Activated T-helper 17 cell treated with anti-CD3 and anti-CD28 coated beads, Interleukin-2, amount 50 U/mL, for 72 hours (primary cell): Measurements from ENCODE around the gene BICDL2. TPM values are rescaled to one million over a fixed set of nuclear protein-coding genes. Genes with fewer than 3 reads are reported as not detected.
"Not testable (repeated sequence)": the region's sequence is repeated elsewhere in the genome, so short reads cannot be mapped to it uniquely, and the experiment has no call there.

Source experiments
- ATAC-seq: fragments of 150-1000 bp; cut with Tn5 transposase; replicated peaks from 2 replicates; pipeline ENCODE4 v1.10.0; 2021; ENCODE audit warnings: mild to moderate bottlenecking, moderate library complexity
- H3K27ac Mint-ChIP-seq: one replicate; pipeline ENCODE4 v1.8.0; 2022; ENCODE audit warnings: mixed read lengths
- H3K27me3 Mint-ChIP-seq: one replicate; pipeline ENCODE4 v1.8.0; 2022; ENCODE audit warnings: mixed read lengths
- H3K36me3 Mint-ChIP-seq: one replicate; pipeline ENCODE4 v1.8.0; 2022; ENCODE audit warnings: low read depth, mild to moderate bottlenecking, mixed read lengths
- H3K4me1 Mint-ChIP-seq: one replicate; pipeline ENCODE4 v1.8.0; 2022; ENCODE audit warnings: mixed read lengths
- H3K4me3 Mint-ChIP-seq: one replicate; pipeline ENCODE4 v1.8.0; 2022; ENCODE audit warnings: mild to moderate bottlenecking, mixed read lengths
- H3K9me3 Mint-ChIP-seq: one replicate; pipeline ENCODE4 v1.8.0; 2022; ENCODE audit warnings: mixed read lengths
- total RNA-seq, 2 donors: library from RNA; stranded (reverse); gene quantifications; one replicate each; pipeline ENCODE4 v1.2.3, GENCODE V29; 2022

Gene BICDL2
- total RNA-seq, 2 donors from 2014 or later, result 1.1 to 12.1 TPM

DNA sequence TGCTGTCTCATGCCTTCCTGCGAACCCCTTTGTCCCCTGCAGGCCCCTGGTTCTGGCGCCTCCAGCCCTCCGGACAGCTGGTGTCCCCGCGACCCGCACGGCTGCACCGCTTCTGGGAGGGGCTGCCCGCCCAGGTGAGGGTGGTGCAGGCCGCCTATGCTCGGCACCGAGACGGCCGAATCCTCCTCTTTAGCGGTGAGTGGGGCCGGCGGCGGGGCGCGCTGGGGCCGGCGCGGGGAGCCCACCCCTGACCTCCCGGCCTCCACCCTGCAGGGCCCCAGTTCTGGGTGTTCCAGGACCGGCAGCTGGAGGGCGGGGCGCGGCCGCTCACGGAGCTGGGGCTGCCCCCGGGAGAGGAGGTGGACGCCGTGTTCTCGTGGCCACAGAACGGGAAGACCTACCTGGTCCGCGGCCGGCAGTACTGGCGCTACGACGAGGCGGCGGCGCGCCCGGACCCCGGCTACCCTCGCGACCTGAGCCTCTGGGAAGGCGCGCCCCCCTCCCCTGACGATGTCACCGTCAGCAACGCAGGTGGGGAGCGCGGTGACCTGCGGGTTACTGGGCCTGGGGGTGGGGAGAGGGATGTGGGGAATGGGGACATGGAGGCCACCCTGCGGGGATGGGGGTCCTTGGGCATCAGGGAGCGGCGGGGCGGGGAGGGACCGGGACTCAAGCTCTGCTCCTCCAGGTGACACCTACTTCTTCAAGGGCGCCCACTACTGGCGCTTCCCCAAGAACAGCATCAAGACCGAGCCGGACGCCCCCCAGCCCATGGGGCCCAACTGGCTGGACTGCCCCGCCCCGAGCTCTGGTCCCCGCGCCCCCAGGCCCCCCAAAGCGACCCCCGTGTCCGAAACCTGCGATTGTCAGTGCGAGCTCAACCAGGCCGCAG lies 21.6 kb upstream of the BICDL2 start:
- peak overlapping the region; percentile 61 for H3K27ac Mint-ChIP-seq
- H3K27me3 Mint-ChIP-seq, result no peaks in the 10 kb centered on the region
- H3K4me1 Mint-ChIP-seq, result peaks cover 42% of the 10 kb centered on the region
- ATAC-seq, result peak; percentile 47
- H3K9me3 Mint-ChIP-seq, result no peaks in the 10 kb centered on the region
- H3K4me3 Mint-ChIP-seq, result peak overlapping the region; percentile 88
- peaks cover 53% of the 10 kb centered on the region for H3K36me3 Mint-ChIP-seq

GRCh38 chr16:3057181-3058138 lies 20.7 kb upstream of the BICDL2 start:
- Mint-ChIP-seq H3K36me3 (peaks cover 54% of the 10 kb centered on the region), H3K27me3 (no peaks in the 10 kb centered on the region), H3K4me1 (peaks cover 42% of the 10 kb centered on the region), H3K27ac (peak overlapping the region; percentile 23), H3K9me3 (no peaks in the 10 kb centered on the region), H3K4me3 (peak overlapping the region; percentile 88)
- no peak for ATAC-seq

GRCh38 chr16:3056336-3057180 lies 19.8 kb upstream of the BICDL2 start:
- H3K4me3 Mint-ChIP-seq, result peak overlapping the region; percentile 88
- H3K27ac Mint-ChIP-seq, result no peak overlapping the region
- H3K36me3 Mint-ChIP-seq, result peaks cover 54% of the 10 kb centered on the region

DNA sequence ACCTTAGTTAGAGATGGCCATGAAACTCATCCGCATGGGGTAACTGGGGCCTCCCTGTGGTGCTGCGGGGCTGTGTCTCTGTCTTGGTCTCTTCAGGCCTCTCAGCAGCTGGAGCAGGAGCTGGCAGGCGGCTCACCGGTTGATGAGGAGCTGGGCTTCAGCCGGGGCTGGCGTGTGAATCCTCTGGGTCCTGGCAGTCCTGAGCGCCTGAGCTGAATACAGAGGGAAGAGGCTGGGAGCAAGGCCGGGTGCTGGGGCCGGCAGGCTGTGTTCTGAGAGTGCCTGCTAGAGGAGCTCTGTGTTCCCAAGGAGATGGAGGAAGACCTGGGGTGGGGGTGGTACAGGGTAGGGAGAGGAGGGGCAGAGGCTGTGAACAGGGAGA lies 19.0 kb upstream of the BICDL2 start:
- Mint-ChIP-seq H3K4me3 (peak overlapping the region; percentile 88), H3K36me3 (peaks cover 54% of the 10 kb centered on the region), H3K4me1 (peaks cover 43% of the 10 kb centered on the region)
- H3K27ac Mint-ChIP-seq, H3K9me3 Mint-ChIP-seq, ATAC-seq, H3K27me3 Mint-ChIP-seq: not testable (repeated sequence)

More at GRCh38 chr16:3056336-3057180, 19.8 kb upstream of the BICDL2 start:
- Mint-ChIP-seq H3K9me3 (no peaks in the 10 kb centered on the region), H3K4me1 (peaks cover 44% of the 10 kb centered on the region), H3K27me3 (no peaks in the 10 kb centered on the region)
- ATAC-seq, result no peak

DNA sequence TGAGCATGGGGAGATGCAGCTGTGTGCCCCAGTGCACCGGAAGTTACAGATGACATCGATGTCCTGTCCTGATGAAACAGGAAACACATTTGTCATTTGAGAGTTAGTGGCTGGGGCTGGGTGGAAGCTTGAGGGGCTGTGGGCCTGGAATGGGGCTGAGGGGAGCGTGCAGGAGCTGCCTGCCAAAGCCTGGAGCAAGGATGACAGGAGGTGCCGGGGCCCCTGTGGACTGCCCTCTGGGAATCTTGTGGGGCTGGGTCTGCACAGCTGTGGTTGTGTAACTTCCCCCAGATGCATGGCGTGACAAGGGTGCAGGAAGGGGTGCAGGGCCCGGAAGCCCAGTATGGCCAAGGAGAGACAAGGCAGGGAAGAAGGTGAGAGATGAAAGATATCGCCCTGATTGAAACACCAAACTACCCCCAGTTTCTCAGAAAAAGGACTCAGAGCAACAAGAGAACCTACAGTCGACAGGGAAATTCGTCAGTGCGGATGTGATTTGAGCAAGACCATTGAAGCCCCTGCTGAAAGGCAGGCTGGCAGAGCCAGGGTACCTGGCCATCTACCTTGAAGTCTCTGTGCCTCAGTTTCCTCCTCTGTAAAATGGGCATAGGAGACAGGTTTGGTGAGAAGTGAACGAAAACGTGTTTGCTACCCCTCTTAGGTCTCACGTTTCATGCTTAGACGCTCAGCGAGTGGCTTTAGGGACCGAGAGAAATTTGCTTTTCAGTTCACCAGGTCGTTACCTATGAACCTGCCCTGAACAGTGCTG lies 18.4 kb upstream of the BICDL2 start:
- Mint-ChIP-seq H3K27ac (peak overlapping the region; percentile 26), H3K9me3 (no peaks in the 10 kb centered on the region), H3K4me1 (peaks cover 37% of the 10 kb centered on the region), H3K27me3 (no peaks in the 10 kb centered on the region), H3K36me3 (peaks cover 54% of the 10 kb centered on the region), H3K4me3 (peak overlapping the region; percentile 88)
- no peak for ATAC-seq

GRCh38 chr16:3053330-3053710 lies 16.6 kb upstream of the BICDL2 start:
- not testable (repeated sequence) for ATAC-seq, H3K9me3 Mint-ChIP-seq, H3K27ac Mint-ChIP-seq, H3K27me3 Mint-ChIP-seq, H3K4me3 Mint-ChIP-seq
- H3K36me3 Mint-ChIP-seq, result peaks cover 41% of the 10 kb centered on the region
- H3K4me1 Mint-ChIP-seq, result peaks cover 31% of the 10 kb centered on the region

- peaks cover 31% of the 10 kb centered on the region for H3K4me1 Mint-ChIP-seq
- H3K36me3 Mint-ChIP-seq, result peaks cover 39% of the 10 kb centered on the region
- not testable (repeated sequence) for H3K27ac Mint-ChIP-seq, H3K4me3 Mint-ChIP-seq, H3K9me3 Mint-ChIP-seq, H3K27me3 Mint-ChIP-seq
- ATAC-seq, result peak; percentile 69
Observed at GRCh38 chr16:3052571-3053329, 16.0 kb upstream of the BICDL2 start.

GRCh38 chr16:3051494-3051893 lies 14.8 kb upstream of the BICDL2 start:
- ATAC-seq, result no peak
- Mint-ChIP-seq H3K4me1 (peaks cover 23% of the 10 kb centered on the region), H3K4me3 (no peak overlapping the region), H3K27ac (peak overlapping the region; percentile 36), H3K27me3 (peaks cover 4% of the 10 kb centered on the region), H3K36me3 (peaks cover 27% of the 10 kb centered on the region), H3K9me3 (no peaks in the 10 kb centered on the region)

DNA sequence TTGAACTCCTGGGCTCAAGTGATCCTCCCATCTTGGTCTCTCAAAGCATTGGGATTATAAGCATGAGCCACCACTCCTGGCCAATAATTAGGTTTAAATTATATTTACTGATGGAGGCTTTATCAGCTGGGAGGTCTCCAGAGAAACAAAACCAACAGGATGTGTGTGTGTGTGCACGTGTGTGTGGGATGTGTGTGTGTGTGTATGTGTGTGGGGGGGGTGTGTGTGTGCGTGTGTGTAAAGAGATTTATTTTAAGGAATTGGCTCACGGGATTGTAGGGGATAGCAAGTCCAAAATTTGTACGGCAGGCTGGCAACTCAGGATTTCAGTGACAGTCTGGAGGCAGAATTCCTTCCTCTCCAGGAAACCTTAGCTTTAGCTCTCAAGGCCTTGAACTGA lies 14.3 kb upstream of the BICDL2 start:
- Mint-ChIP-seq H3K4me1 (peaks cover 23% of the 10 kb centered on the region), H3K27me3 (peaks cover 4% of the 10 kb centered on the region), H3K9me3 (no peaks in the 10 kb centered on the region), H3K27ac (peak overlapping the region; percentile 36), H3K4me3 (no peak overlapping the region), H3K36me3 (peaks cover 24% of the 10 kb centered on the region)
- ATAC-seq, result no peak

GRCh38 chr16:3050487-3050886 lies 13.7 kb upstream of the BICDL2 start:
- no peaks in the 10 kb centered on the region for H3K9me3 Mint-ChIP-seq
- no peak for ATAC-seq
- peaks cover 20% of the 10 kb centered on the region for H3K36me3 Mint-ChIP-seq
- H3K4me3 Mint-ChIP-seq, result no peak overlapping the region
- H3K27me3 Mint-ChIP-seq, result peaks cover 4% of the 10 kb centered on the region
- peak overlapping the region; percentile 36 for H3K27ac Mint-ChIP-seq
- H3K4me1 Mint-ChIP-seq, result peaks cover 23% of the 10 kb centered on the region

DNA sequence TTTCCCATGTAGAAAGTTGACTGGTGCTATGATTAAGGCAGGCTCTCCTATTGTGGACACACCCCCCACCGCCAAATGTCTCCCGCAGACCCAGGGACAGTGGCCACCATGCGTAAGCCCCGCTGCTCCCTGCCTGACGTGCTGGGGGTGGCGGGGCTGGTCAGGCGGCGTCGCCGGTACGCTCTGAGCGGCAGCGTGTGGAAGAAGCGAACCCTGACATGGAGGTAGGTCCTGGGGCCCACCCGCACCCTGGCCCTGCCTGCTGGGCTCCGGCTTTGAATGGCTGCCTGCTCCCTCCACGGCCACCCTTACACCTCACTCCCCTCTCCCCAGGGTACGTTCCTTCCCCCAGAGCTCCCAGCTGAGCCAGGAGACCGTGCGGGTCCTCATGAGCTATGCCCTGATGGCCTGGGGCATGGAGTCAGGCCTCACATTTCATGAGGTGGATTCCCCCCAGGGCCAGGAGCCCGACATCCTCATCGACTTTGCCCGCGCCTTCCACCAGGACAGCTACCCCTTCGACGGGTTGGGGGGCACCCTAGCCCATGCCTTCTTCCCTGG lies 13.3 kb upstream of the BICDL2 start:
- Mint-ChIP-seq H3K4me1 (peaks cover 19% of the 10 kb centered on the region), H3K27me3 (peaks cover 7% of the 10 kb centered on the region), H3K4me3 (no peak overlapping the region), H3K9me3 (no peaks in the 10 kb centered on the region), H3K27ac (no peak overlapping the region), H3K36me3 (peaks cover 20% of the 10 kb centered on the region)
- ATAC-seq, result no peak

GRCh38 chr16:3047387-3047720 lies 10.6 kb upstream of the BICDL2 start:
- peaks cover 12% of the 10 kb centered on the region for H3K36me3 Mint-ChIP-seq
- peaks cover 22% of the 10 kb centered on the region for H3K27me3 Mint-ChIP-seq
- no peak for ATAC-seq
- H3K9me3 Mint-ChIP-seq, result no peaks in the 10 kb centered on the region
- peaks cover 4% of the 10 kb centered on the region for H3K4me1 Mint-ChIP-seq
- H3K27ac Mint-ChIP-seq, result no peak overlapping the region
- H3K4me3 Mint-ChIP-seq, result peak overlapping the region; percentile 13
